BLaER1 (cell line): ENCODE measurements around the gene DBN1.

Experiments used
- H3K27ac ChIP-seq: shearing (Covaris generic); formaldehyde crosslinking; 2 replicates; pipeline ENCODE4 v1.8.1; 2022
- H3K27me3 ChIP-seq: shearing (Covaris generic); formaldehyde crosslinking; 2 replicates; pipeline ENCODE4 v1.8.1; 2022
- H3K36me3 ChIP-seq: shearing (Covaris generic); formaldehyde crosslinking; 2 replicates; pipeline ENCODE4 v1.8.1; 2022
- H3K4me1 ChIP-seq: shearing (Covaris generic); formaldehyde crosslinking; 2 replicates; pipeline ENCODE4 v1.8.1; 2022
- H3K4me2 ChIP-seq: shearing (Covaris generic); formaldehyde crosslinking; 2 replicates; pipeline ENCODE4 v1.8.1; 2022
- H3K4me3 ChIP-seq: shearing (Covaris generic); formaldehyde crosslinking; 2 replicates; pipeline ENCODE4 v1.8.1; 2022
- H3K9ac ChIP-seq: shearing (Covaris generic); formaldehyde crosslinking; 2 replicates; pipeline ENCODE4 v1.8.1; 2022
- H3K9me3 ChIP-seq: shearing (Covaris generic); formaldehyde crosslinking; 2 replicates; pipeline ENCODE4 v1.8.1; 2022
- H4K20me1 ChIP-seq: shearing (Covaris generic); formaldehyde crosslinking; 2 replicates; pipeline ENCODE4 v1.8.1; 2022
- Cebpa-rat ChIP-seq: shearing (Covaris generic); IDR thresholded peaks from 2 replicates; pipeline ENCODE4 v1.8.1; 2022

The DBN1 gene

GRCh38 chr5:177445917-177446199 lies 27.6 kb downstream of the DBN1 start:
- Histone ChIP-seq H3K27ac (peak overlapping the region; percentile 93), H3K4me3 (peak overlapping the region; percentile 81), H3K9me3 (no peaks in the 10 kb centered on the region), H3K4me1 (peaks cover 68% of the 10 kb centered on the region), H3K36me3 (peaks cover 38% of the 10 kb centered on the region), H4K20me1 (peaks cover 30% of the 10 kb centered on the region), H3K27me3 (no peaks in the 10 kb centered on the region), H3K9ac (peak overlapping the region; percentile 89), H3K4me2 (peak overlapping the region; percentile 92)
- no peak for TF ChIP-seq Cebpa-rat

DNA sequence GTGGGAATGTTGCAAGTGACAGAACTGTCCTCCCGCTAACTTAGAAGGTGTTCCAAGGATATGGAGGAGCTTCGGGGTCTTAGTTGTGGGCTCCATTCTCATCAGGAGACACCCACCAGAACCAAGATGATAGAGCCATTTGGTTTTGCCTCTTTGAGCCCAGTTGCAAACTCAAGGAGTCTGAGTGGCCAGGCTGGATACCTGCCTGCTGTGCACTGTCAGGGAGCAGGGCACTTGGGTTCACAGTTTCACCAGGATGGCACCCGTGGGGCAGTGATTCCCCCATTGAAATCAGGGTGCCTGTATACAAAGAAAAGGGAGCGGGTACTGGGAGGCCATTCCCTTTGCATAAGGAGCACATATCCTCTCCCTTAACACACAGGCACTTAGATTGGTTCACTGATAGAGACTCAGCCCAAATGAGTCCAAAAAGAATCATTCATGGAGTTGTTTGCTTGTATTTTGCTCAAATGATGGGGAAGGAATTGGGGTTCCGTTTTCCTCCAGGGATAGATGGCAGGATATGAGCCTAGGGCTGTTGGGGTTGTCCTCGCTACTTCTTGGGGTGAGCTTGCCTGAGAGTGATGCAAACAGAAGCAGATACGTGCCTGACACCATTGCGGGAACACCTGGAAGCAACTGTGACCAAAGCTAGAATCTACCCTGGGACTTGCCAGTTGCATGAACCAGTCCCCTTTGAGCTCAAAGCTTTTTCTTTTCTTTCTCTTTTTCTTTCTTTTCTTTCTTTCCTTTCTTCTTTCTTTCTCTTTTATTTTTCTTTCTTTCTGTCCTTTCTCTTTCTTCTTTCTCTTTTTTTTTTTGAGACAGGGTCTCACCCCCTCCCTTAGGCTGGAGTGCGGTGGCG lies 28.1 kb downstream of the DBN1 start:
- Histone ChIP-seq H3K27me3 (no peaks in the 10 kb centered on the region), H3K4me2 (peak overlapping the region; percentile 92), H3K27ac (peak overlapping the region; percentile 93), H3K36me3 (peaks cover 38% of the 10 kb centered on the region), H4K20me1 (peaks cover 29% of the 10 kb centered on the region), H3K4me1 (peaks cover 68% of the 10 kb centered on the region), H3K4me3 (peak overlapping the region; percentile 81), H3K9ac (peak overlapping the region; percentile 89), H3K9me3 (no peaks in the 10 kb centered on the region)
- TF ChIP-seq Cebpa-rat, result no peak

GRCh38 chr5:177444106-177445051 lies 29.1 kb downstream of the DBN1 start:
- Histone ChIP-seq H4K20me1 (peaks cover 20% of the 10 kb centered on the region), H3K36me3 (peaks cover 46% of the 10 kb centered on the region), H3K27me3 (no peaks in the 10 kb centered on the region), H3K4me1 (peaks cover 65% of the 10 kb centered on the region), H3K4me2 (peak overlapping the region; percentile 92), H3K9ac (no peak overlapping the region), H3K4me3 (no peak overlapping the region), H3K9me3 (no peaks in the 10 kb centered on the region), H3K27ac (peak overlapping the region; percentile 93; the same call in 1 of the 2 replicates)
- TF ChIP-seq Cebpa-rat, result no peak

DNA sequence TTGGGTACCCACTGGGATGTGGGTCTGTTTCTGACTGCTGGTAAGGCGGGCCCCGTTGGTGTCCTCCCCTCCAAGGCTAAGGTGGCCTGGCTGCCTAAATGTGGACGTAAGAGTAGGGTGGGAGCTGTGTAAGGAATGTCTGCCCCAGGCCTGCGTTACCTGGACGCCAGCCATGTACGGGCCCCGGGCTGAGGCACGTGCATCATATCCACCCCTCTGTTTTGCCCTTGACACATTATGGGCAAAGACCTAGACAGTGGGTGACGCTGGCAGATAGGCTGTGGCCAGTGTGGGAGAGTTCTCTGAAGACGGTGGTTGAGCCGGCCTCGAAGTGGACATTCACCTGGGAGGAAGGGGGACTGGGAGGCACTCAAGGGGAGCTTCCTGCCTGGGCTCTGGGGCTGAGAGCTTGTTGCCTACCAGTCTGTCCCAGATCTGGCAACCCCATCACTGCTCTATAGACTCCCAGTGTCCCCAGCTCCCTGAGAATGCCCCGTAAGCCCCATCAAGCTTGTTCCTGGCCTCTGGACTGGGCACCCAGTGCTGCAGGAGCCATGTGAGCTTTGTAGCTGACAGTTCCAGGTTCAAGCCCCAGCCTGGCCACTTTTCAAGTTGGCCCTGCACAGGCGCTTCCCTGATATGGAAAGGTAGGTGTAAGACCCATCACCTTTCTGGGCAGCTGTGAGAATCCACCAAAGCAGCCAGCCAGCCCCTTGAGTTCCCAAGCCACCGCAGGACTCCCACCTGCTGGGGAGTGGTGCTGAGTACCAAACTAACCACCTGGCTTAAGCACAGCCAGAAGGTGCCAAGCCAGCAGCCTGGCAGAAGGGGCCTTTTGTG lies 30.1 kb downstream of the DBN1 start:
- peaks cover 56% of the 10 kb centered on the region for H3K36me3 ChIP-seq
- H3K27ac ChIP-seq, result no peak overlapping the region
- H3K27me3 ChIP-seq, result no peaks in the 10 kb centered on the region
- no peak for TF ChIP-seq Cebpa-rat
- no peaks in the 10 kb centered on the region for H3K9me3 ChIP-seq
- H4K20me1 ChIP-seq, result peaks cover 10% of the 10 kb centered on the region; the same call in 1 of the 2 replicates
- no peak overlapping the region for H3K4me3 ChIP-seq
- peaks cover 55% of the 10 kb centered on the region for H3K4me1 ChIP-seq
- H3K4me2 ChIP-seq, result no peak overlapping the region
- H3K9ac ChIP-seq, result no peak overlapping the region

DNA sequence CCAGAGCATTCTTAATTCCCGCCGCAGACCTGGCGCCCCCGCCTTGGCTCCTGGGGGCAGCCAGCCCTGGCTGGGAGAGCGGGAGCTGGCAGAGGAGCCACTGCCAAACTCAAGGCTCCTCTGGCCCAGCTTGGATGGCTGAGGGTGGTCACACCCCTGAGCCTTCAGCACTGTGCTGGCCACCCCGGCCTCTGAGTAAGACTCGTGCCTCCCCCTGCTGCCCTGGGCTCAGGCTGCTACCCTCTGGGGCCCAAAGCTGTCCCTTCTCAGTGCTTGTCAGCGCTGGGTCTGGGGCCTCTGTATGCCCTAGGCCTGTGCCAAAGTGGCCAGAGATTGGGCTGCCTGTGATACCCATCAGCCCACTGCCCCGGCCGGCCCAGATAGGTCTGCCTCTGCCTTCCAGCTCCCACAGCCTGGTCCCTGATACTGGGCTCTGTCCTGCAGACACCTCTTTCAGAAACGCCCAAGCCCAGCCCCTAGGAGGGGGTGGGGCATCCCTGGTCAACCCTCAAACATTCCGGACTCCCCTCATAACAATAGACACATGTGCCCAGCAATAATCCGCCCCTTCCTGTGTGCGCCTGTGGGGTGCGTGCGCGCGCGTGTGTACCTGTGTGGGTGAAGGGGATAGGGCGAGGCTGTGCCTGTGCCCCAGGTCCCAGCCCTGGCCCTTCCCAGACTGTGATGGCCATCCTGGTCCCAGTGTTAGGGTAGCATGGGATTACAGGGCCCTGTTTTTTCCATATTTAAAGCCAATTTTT lies 31.2 kb downstream of the DBN1 start:
- peaks cover 67% of the 10 kb centered on the region for H3K36me3 ChIP-seq
- H3K9ac ChIP-seq, result no peak overlapping the region
- no peak overlapping the region for H3K4me3 ChIP-seq
- no peak for TF ChIP-seq Cebpa-rat
- no peaks in the 10 kb centered on the region for H3K9me3 ChIP-seq
- peaks cover 9% of the 10 kb centered on the region; the same call in 1 of the 2 replicates for H4K20me1 ChIP-seq
- no peak overlapping the region for H3K27ac ChIP-seq
- no peaks in the 10 kb centered on the region for H3K27me3 ChIP-seq
- H3K4me2 ChIP-seq, result no peak overlapping the region
- H3K4me1 ChIP-seq, result peaks cover 45% of the 10 kb centered on the region

- H3K36me3 ChIP-seq, result peaks cover 78% of the 10 kb centered on the region
- H3K4me2 ChIP-seq, result peak overlapping the region; percentile 19; the same call in 1 of the 2 replicates
- no peak overlapping the region for H3K4me3 ChIP-seq
- H3K27me3 ChIP-seq, result no peaks in the 10 kb centered on the region
- TF ChIP-seq Cebpa-rat, result no peak
- peaks cover 9% of the 10 kb centered on the region; the same call in 1 of the 2 replicates for H4K20me1 ChIP-seq
- peaks cover 44% of the 10 kb centered on the region for H3K4me1 ChIP-seq
- no peak overlapping the region for H3K9ac ChIP-seq
- H3K27ac ChIP-seq, result peak overlapping the region; percentile 41
- H3K9me3 ChIP-seq, result no peaks in the 10 kb centered on the region
These were observed 32.2 kb downstream of the DBN1 start for GRCh38 chr5:177440990-177441780.

- H3K27me3 ChIP-seq, result no peaks in the 10 kb centered on the region
- no peak for TF ChIP-seq Cebpa-rat
- H4K20me1 ChIP-seq, result peaks cover 9% of the 10 kb centered on the region; the same call in 1 of the 2 replicates
- H3K27ac ChIP-seq, result peak overlapping the region; percentile 41; the same call in 1 of the 2 replicates
- peak overlapping the region; percentile 19; the same call in 1 of the 2 replicates for H3K4me2 ChIP-seq
- peaks cover 36% of the 10 kb centered on the region for H3K4me1 ChIP-seq
- peaks cover 86% of the 10 kb centered on the region for H3K36me3 ChIP-seq
- no peak overlapping the region for H3K4me3 ChIP-seq
- H3K9ac ChIP-seq, result 0 out of 2 replicates have a peak overlapping the region, but pooled peaks have one; percentile 34
- H3K9me3 ChIP-seq, result no peaks in the 10 kb centered on the region
These were observed 33.0 kb downstream of the DBN1 start for GRCh38 chr5:177440211-177440989.
